Right renal pelvis (tissue), 4 donors: ENCODE data around the gene CARMIL3. TPM values are rescaled to one million over a fixed set of nuclear protein-coding genes. Genes with fewer than 3 reads are reported as not detected.
"Not testable (repeated sequence)": the region's sequence is repeated elsewhere in the genome, so short reads cannot be mapped to it uniquely, and the experiment has no call there.

Experiments used
- DNase-seq, 4 donors: peaks; one replicate each; pipeline ENCODE4 v3.0.0-alpha.2; 2013; ENCODE audit warnings: low read depth in 4 of 4, low spot score in 3 of 4, missing footprints in 1 of 4
- polyA plus RNA-seq, 4 donors: library from polyadenylated mRNA; unstranded; fragments of 120-200 nt; gene quantifications; one replicate each; pipeline ENCODE4 v1.2.1, GENCODE V29; 2013; ENCODE audit not compliant: insufficient read length in 4 of 4

The CARMIL3 gene
- polyA plus RNA-seq, 4 donors = 1.9 to 2.3 (median 2.3) TPM

DNA sequence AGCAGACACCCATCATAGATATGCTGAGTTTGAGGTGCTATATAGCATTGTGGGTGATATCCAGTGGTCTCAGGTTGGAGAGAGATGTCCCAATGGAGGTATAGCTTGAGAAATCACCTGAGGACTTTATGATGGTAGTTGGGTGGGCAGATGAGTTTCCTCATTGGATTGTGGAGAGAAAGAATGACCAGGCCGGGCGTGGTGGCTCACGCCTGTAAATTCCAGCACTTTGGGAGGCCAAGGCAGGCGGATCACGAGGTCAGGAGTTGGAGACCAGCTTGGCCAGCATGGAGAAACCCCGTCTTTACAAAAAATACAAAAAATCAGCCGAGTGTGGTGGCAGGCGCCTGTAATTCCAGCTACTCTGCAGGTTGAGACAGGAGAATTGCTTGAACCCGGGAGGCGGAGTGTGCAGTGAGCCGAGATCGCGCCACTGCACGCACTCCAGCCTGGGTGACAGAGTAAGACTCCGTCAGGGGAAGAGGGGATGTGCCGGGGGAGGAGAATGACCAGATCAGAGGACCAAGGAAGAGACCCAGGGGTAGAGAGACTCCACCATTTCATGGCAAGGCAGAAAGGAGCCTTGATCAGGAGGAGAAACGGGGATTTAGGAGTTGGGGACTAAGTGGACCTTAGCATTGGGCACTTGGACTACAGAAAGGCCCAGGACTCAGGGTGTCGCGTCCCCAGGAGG, 41.5 kb downstream of the CARMIL3 start:
- no peak for DNase-seq

DNA sequence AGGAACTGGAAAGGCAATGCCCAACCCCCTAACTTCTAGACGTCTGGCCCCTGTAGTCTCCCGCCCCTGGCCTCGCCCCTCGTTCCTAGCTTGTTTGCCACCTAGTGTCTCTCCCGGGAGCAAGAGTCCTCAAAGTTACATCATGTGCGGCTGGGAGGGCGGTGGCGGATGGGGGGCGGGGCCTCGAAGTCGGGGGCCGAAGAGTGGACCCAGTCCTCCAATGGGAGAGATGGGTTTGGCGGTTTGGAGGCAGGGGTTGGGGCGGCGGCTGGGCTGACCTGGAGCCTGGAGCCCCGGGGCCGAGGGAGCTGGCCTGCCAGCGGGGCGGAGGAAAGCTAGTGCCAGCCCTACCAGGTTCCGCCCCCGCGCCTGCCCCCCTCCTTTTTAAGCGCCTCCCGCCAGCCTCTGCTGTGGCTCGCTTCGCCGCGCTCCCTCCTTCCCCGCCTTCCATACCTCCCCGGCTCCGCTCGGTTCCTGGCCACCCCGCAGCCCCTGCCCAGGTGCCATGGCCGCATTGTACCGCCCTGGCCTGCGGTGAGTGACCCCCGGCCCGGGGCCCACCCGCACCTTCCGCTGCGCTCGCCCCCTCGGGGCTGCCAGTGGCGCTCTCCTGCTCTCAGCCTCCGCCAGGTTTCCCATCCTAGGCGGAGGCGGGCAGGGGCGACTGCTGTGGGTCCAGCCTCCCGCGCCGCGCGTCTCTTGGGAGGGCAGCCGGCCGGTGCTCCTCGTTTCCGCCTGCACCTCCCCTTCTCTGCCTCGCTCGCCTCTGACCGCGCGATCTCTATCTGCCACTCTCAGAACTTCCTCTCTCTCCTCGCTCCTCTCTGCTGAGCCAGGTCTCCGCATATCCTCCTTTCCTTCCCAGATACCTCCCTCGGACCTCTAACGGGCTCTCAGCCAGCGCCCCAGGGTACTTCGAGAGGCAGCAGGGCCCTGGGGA, 42.4 kb downstream of the CARMIL3 start, which contains the start of gene PCK2:
TSS of gene PCK2 (plus strand) at position 411 of the 940 bp plus-strand sequence. CDS start at position 506, 95 bp downstream.
- DNase-seq = peak in 3 of 4 donors; percentile 56 to 74 (median 58)

DNA sequence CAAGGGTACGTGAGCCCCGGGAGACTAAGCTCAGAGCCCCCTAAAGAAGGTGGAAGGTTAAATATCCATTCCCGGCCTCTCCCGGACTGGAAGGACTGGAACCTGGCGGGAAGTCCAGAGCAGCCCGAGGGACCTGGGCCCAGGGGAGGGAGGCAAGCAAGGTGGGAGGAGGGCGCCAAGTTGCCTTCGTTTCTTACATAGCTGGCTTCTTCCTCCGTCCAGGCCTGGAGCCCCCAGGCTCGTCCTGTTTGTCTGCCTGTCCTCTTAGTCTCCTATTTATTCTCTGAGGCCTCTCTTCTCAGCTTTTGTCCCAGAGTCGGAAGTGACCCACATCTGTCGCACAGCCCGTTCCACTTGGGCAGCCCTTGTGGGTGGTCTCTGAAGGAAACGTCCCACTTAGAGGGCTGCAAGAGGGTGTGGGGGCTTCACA, 43.0 kb downstream of the CARMIL3 start:
- DNase-seq = no peak

DNA sequence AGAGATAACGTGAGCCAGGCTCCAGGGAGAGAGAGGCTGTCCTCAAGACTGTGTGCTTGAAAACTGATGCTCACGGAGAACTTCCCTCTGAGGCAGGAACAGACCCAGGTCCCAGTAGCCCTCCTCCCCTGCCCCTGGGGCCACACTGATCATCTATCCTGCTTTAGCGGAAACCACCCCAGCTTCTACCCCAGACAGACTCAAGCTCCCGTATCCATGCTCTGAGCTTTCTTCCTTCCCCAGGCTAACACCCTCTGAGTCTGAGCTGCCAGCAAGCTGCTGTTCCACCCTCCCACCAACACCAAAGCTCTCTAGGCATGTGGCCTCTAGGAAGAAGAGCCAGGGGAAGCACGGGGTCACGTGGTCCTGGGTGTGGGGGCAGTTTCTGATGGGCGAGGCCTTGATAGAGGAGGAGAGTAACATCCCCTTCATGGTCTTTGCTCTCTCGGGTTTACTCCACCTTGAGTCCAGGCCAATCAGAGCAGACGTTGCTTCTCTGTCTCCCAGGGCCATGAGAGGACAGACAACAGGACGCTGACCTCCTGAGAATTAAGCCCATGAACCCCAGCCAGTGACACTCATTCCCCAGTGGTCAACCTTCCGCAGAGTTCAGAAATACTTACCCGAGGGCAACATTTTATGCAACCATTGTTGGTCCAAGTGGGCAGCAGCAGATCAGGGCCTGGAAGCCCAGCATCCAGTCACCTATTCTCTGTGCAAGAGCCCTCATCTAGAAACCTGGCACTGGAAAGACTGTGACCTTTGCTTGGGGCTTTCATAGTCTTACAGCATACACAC, 43.7 kb downstream of the CARMIL3 start:
- peak in 1 of 4 donors; percentile 53 for DNase-seq

DNA sequence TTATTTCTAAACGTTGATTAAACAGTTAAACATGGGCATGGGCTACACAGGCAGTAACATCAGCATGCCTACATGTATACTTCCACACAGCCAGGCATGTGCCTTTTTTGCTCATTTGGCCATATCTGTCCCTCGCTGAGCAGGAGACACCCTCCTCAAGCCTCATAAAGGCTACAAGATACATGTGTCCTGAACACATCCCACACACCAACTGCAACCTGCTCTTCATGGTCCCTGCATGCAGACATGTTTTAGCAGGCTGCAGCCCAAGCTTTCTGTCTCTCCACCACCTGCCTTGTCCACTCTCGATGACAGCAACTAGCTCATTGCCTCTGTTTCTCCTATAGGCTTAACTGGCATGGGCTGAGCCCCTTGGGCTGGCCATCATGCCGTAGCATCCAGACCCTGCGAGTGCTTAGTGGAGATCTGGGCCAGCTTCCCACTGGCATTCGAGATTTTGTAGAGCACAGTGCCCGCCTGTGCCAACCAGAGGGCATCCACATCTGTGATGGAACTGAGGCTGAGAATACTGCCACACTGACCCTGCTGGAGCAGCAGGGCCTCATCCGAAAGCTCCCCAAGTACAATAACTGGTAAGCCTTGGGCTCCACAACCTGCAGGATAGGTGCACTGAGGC, 44.9 kb downstream of the CARMIL3 start:
- DNase-seq = no peak

DNA sequence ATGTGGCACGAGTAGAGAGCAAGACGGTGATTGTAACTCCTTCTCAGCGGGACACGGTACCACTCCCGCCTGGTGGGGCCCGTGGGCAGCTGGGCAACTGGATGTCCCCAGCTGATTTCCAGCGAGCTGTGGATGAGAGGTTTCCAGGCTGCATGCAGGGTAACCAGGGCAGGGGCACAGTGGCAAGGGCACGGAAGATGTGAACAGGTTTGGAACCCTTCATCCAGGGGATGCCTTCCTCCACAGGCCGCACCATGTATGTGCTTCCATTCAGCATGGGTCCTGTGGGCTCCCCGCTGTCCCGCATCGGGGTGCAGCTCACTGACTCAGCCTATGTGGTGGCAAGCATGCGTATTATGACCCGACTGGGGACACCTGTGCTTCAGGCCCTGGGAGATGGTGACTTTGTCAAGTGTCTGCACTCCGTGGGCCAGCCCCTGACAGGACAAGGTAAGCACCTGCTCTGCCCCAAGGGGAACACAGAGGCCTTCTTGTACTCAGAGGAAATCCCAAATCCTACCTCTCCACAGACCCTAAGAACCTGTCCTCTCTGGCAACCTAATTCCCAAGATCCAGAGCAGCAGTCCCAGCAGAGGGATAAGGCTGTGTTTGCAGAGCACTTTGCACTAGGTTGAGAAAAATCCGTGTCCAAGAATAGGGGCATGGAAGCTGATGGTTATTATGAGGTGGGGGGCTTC, 46.6 kb downstream of the CARMIL3 start:
- no peak for DNase-seq

DNA sequence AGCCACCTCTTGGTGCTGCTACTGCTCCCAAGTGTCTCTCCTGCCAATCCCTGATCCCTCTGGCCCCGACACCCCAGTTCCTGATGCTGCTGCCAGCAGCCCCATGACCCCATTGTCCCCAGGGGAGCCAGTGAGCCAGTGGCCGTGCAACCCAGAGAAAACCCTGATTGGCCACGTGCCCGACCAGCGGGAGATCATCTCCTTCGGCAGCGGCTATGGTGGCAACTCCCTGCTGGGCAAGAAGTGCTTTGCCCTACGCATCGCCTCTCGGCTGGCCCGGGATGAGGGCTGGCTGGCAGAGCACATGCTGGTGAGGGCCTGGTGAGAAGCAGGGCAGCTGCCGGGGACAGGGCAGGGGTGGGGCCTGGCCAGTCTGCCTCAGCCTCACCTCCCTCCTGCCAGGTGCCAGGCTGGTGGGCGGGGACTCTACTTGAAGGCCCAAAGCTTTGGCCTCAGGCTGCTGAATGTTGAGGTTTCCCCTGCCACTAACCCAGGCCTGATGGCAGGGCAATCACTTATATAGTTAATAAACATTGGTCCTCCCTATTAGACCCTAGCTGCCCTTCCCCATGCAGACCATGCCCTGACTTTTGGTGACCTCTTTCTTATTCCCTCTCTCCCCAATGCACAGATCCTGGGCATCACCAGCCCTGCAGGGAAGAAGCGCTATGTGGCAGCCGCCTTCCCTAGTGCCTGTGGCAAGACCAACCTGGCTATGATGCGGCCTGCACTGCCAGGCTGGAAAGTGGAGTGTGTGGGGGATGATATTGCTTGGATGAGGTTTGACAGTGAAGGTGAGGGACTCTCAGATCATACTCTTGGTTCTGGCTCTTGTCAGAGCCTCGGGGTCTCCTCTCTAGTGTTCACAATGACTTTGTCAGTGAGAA, 47.4 kb downstream of the CARMIL3 start:
- DNase-seq = no peak

DNA sequence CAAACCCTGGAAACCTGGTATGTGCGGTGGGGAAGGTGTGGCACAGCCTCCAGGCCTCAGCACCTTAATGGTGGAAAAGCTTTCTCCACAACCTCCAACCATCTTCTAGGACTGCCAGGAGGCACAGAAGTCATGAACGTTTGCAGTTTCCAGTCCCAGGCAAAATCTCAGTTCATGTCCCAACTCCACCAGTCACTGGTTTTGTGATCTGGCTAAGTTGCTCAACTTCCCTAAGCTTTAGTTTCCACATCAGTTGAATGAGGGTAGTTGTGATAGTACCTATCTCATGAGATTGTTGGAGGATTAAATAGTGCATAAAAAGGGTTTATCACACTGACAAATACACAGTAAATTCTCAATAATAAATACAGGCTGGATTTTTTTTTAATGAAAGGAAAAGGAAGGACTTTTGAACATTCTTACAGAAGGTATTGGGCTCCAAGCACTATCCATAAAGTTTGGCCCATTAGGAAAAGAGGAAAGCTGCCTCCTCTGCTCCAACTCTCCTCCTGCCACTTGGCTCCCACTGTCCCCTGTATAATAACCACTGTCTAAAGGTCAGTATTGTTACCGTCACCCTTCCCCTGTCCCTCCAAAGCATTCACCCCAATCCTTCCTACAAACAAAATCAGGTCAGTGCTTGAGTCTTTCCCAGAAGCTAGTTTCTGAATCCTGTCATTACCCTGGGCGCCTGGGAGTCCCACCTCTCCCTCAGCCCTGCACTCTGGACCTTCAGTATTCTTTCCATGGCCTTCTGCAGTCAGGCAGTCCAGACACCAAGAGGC, 48.6 kb downstream of the CARMIL3 start:
- DNase-seq = no peak

DNA sequence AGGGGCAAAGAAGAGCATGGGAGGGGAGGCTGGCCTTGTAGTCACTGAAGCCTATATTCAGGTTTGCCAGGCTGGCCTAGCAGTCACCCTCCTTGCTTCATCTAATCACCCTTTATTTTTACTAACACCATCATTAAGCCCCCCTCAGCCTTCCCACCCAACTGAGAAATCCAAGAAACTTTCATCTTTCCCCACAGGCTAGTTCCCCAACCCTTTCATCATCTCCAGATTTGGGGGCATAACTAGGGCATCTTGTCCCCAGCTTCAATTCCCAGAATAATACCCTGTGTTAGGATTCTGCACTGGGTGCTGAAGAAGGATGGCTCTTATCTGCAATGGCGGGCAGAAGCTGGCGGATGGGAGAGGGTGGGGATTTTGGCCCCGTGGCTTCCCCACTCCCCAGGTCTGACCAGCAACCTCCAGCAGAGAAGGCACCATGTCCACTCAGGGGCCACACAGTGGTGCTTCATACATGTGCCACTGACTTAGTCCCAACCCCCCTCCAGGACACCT, 49.2 kb downstream of the CARMIL3 start:
- no peak for DNase-seq

DNA sequence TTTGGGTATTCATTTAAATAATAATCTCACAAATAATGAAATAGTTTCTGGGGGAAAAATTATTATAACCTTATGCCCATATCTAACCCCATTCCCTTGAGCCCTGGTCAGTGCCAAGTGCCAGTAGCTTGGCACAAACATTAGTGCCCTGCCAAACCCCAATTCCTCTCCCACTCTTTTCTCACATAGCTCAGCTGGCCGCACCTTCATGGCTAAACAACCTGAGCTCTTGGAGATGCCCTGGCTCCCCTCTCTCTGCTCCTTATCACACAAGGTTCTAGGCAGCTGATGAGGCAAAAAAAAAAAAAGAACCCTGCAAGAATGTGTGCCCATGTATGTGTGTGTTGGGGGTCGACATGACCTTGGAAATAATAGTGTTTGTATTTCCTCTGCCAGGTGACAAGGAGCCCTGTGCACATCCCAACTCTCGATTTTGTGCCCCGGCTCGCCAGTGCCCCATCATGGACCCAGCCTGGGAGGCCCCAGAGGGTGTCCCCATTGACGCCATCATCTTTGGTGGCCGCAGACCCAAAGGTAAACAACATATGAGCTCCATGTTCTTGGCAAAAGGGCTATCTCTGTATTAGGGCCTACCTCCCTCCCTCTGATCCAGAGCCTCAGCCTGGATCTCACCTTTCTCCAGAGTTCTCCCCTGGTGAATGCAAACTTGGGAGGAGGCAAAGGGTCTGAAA, 50.7 kb downstream of the CARMIL3 start:
- DNase-seq = no peak

DNA sequence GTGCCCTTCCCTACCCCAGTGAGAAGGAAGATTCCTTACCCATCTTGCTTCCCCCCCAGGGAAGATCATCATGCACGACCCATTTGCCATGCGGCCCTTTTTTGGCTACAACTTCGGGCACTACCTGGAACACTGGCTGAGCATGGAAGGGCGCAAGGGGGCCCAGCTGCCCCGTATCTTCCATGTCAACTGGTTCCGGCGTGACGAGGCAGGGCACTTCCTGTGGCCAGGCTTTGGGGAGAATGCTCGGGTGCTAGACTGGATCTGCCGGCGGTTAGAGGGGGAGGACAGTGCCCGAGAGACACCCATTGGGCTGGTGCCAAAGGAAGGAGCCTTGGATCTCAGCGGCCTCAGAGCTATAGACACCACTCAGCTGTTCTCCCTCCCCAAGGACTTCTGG, 51.6 kb downstream of the CARMIL3 start:
- no peak for DNase-seq

DNA sequence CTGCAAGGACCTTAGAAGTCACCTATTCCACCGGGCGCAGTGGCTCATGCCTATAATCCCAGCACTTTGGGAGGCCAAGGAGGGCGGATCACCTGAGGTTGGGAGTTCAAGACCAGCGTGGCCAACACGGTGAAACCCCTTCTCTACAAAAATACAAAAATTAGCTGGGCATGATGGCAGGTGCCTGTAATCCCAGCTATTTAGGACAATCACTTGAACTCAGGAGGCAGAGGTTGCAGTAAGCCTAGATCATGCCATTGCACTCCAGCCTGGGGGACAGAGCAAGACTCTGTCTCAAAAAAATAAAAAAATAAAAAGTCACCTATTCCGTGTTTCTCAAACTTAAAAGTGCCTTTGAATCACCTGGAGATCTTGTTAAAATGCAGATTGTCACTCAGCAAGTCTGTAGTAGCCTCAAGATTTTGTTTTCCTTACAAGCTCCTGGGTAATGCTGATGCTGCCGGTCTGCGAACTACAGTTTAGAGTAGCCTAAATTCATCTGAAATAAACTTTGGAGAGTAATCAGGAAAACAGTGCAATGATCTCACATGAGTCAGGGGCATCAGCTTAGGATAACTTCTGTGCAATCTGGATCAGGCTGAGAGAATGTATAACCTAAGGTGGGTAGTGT, 53.9 kb downstream of the CARMIL3 start:
- not testable (repeated sequence) for DNase-seq

DNA sequence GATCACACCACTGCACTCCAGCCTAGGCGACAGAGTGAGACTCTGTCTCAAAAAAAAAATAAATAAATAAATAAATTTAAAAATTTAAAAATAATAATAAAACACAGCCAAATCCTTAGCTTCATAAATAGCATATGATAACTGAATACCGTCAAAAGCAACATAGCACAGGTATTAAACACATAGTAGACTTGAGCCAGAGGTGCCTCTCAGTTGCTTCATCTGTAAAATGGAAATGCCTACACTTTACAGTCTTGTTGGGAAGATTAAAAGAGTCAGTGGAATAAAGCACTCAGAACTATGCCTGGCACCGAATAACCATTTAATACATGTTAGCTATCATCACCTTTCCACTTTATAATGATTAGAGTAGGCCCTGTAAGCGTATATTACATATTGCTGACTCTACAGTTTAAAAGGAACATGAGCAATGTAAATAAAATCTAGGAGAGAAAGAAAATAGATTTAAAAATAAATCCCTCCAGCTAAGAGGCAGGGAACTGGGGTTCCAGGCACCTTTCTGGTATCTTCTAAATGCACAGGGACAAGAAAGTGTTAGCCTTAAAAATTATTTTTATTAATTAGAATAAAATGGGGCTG, 55.0 kb downstream of the CARMIL3 start:
- DNase-seq = no peak

DNA sequence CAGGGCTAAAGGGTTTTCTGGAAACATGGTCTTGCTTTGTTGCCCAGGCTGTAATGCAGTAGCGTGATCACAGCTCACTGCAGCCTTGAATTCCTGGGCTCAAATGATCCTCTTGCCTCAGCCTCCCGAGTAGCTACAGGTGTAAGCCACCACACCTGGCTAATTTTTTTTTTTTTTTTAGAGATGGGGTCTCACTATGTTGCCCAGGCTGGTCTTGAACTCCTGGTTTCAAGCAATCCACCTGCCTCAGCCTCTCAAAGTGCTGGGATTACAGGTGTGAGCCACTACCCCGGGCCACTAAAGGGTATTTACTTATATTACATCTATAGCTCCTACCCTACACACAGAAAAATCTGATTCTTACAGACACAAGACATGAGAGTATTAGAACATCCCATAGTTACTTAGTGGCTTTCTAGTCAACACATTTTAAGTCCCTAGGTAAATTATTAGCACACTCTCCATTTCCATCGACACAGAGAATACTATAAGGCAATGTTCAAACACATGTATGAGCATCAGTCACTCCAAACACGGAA, 56.6 kb downstream of the CARMIL3 start:
- no peak for DNase-seq

DNA sequence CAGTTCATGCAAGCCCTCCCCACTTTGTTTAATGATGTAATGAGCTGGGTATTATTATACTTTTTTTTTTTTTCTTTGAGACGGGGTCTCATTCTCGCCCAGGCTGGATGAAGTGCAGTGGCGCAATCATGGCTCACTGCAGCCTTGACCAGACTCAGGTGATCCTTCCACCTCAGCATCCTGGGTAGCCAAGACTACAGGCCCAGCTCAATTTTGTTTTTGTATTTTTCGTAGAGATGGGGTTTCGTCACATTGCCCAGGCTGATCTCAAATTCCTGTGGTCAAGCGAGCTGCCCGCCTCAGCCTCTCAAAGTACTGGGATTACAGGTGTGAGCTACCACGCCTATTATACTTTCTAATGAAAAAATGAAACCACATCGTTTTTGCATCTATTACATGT, 58.3 kb downstream of the CARMIL3 start:
- no peak for DNase-seq

DNA sequence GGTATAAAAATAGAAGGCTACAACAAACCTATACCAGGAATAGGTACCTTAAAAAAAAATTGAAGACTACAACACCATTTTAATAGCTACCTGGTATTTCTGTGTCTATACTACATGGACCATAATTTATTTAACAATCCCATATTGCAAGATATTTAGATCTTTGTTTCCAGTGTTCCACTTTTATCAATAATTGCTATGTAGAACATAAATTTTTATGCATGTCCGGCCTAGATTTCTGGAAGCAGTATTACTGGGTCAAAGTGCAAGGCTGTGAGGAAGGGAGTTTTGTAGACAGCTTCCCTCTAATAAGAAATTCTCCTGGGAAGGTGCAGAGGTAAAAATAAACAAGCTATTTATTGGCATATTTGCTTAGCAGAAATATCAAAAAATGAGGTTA, 58.7 kb downstream of the CARMIL3 start:
- no peak for DNase-seq
